Measurements from ENCODE around the gene NCMAP. TPM values are rescaled to one million over a fixed set of nuclear protein-coding genes. Genes with fewer than 3 reads are reported as not detected.

The NCMAP gene
- total and polyA plus RNA-seq, 2 experiments from 2014 or later, result 0.17 to 0.23 TPM

DNA sequence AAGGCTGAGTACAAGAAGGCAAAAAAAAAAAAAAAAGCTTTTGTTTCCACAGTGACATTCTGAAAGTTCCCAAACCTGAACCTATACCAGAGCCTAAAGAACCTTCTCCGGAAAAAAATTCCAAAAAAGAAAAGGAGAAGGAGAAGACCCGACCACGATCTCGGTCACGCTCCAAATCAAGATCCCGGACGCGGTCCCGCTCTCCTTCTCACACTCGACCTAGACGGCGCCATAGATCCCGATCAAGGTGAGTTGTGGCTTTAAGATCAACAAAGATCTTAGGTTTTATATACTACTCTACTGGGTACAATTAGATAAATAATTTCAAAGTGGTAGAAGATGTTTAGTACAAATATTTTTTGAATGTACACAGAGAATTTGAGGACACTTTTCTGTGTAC, 96.5 kb downstream of the NCMAP start (continued):
- TF ChIP-seq, protein P1, sequence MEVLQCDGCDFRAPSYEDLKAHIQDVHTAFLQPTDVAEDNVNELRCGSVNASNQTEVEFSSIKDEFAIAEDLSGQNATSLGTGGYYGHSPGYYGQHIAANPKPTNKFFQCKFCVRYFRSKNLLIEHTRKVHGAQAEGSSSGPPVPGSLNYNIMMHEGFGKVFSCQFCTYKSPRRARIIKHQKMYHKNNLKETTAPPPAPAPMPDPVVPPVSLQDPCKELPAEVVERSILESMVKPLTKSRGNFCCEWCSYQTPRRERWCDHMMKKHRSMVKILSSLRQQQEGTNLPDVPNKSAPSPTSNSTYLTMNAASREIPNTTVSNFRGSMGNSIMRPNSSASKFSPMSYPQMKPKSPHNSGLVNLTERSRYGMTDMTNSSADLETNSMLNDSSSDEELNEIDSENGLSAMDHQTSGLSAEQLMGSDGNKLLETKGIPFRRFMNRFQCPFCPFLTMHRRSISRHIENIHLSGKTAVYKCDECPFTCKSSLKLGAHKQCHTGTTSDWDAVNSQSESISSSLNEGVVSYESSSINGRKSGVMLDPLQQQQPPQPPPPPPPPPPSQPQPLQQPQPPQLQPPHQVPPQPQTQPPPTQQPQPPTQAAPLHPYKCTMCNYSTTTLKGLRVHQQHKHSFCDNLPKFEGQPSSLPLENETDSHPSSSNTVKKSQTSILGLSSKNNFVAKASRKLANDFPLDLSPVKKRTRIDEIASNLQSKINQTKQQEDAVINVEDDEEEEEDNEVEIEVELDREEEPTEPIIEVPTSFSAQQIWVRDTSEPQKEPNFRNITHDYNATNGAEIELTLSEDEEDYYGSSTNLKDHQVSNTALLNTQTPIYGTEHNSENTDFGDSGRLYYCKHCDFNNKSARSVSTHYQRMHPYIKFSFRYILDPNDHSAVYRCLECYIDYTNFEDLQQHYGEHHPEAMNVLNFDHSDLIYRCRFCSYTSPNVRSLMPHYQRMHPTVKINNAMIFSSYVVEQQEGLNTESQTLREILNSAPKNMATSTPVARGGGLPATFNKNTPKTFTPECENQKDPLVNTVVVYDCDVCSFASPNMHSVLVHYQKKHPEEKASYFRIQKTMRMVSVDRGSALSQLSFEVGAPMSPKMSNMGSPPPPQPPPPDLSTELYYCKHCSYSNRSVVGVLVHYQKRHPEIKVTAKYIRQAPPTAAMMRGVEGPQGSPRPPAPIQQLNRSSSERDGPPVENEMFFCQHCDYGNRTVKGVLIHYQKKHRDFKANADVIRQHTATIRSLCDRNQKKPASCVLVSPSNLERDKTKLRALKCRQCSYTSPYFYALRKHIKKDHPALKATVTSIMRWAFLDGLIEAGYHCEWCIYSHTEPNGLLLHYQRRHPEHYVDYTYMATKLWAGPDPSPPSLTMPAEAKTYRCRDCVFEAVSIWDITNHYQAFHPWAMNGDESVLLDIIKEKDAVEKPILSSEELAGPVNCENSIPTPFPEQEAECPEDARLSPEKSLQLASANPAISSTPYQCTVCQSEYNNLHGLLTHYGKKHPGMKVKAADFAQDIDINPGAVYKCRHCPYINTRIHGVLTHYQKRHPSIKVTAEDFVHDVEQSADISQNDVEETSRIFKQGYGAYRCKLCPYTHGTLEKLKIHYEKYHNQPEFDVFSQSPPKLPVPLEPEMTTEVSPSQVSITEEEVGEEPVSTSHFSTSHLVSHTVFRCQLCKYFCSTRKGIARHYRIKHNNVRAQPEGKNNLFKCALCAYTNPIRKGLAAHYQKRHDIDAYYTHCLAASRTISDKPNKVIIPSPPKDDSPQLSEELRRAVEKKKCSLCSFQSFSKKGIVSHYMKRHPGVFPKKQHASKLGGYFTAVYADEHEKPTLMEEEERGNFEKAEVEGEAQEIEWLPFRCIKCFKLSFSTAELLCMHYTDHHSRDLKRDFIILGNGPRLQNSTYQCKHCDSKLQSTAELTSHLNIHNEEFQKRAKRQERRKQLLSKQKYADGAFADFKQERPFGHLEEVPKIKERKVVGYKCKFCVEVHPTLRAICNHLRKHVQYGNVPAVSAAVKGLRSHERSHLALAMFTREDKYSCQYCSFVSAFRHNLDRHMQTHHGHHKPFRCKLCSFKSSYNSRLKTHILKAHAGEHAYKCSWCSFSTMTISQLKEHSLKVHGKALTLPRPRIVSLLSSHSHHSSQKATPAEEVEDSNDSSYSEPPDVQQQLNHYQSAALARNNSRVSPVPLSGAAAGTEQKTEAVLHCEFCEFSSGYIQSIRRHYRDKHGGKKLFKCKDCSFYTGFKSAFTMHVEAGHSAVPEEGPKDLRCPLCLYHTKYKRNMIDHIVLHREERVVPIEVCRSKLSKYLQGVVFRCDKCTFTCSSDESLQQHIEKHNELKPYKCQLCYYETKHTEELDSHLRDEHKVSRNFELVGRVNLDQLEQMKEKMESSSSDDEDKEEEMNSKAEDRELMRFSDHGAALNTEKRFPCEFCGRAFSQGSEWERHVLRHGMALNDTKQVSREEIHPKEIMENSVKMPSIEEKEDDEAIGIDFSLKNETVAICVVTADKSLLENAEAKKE (CRISPR knock-in tag; IDR thresholded peaks at IDR 0.05), result no peak
- TF ChIP-seq ZNF331 (CRISPR knock-in tag; IDR thresholded peaks at IDR 0.05; ENCODE audit: low read depth), result no peak
- TF ChIP-seq STAT1 (IDR thresholded peaks at IDR 0.05; ENCODE audit: unreplicated experiment), result no peak
- no peak for TF ChIP-seq JUNB (IDR thresholded peaks at IDR 0.05; ENCODE audit: unreplicated experiment)

DNA sequence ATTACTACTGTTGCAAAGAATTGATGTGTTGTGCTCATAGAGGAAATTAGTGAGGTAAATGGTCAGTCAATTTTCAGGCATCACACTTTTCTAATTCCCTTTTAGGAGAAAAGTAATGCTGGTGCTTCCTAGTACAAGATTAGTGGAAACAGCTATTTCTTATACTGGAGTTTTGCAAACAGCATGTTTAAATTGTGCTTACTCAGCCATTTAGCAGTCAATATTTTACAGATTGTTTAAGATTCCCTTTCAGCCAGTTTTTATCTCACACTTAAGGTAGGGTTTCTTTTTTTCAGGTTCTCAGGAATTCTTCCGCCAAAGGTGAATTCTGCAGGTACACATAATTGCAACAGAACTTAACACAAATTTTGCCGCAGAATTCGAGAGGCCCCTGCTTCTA, 98.1 kb downstream of the NCMAP start:
- Histone ChIP-seq H3K4me1 (ENCODE audit: insufficient read depth) (no peaks in the 10 kb centered on the region), H3K27ac (ENCODE audit: low read depth) (no peak overlapping the region), H3K4me2 (no peak overlapping the region), H3K4me3 (no peak overlapping the region), H3K27me3 (ENCODE audit: insufficient read depth) (no peaks in the 10 kb centered on the region), H3K36me3 (ENCODE audit: insufficient read depth) (peaks cover 96% of the 10 kb centered on the region), H3K9me2 (ENCODE audit: insufficient read depth) (no peaks in the 10 kb centered on the region), H4K20me1 (replicated peaks; ENCODE audit: insufficient read depth) (peaks cover 26% of the 10 kb centered on the region), H2AFZ (no peak overlapping the region), H3F3A (replicated peaks; ENCODE audit: low read depth) (peaks cover 25% of the 10 kb centered on the region; the same call in 1 of the 2 replicates), H3K79me2 (replicated peaks; ENCODE audit: insufficient read depth) (peaks cover 86% of the 10 kb centered on the region)
- Mint-ChIP-seq H3K9me3 (no peaks in the 10 kb centered on the region), H3K27ac (no peak overlapping the region), H3K27me3 (ENCODE audit: insufficient read depth, low read depth, poor library complexity) (no peaks in the 10 kb centered on the region), H3K36me3 (ENCODE audit: low read depth) (peaks cover 94% of the 10 kb centered on the region), H3K4me3 (no peak overlapping the region), H3K4me1 (no peaks in the 10 kb centered on the region)
- DNase-seq (ENCODE audit: low spot score) (no peak), ATAC-seq (no peak)
- no peak for TF ChIP-seq CTCF (conservative IDR thresholded peaks at IDR 0.05; ENCODE audit: low read depth in 2 of 2)
- TF ChIP-seq, protein P2, sequence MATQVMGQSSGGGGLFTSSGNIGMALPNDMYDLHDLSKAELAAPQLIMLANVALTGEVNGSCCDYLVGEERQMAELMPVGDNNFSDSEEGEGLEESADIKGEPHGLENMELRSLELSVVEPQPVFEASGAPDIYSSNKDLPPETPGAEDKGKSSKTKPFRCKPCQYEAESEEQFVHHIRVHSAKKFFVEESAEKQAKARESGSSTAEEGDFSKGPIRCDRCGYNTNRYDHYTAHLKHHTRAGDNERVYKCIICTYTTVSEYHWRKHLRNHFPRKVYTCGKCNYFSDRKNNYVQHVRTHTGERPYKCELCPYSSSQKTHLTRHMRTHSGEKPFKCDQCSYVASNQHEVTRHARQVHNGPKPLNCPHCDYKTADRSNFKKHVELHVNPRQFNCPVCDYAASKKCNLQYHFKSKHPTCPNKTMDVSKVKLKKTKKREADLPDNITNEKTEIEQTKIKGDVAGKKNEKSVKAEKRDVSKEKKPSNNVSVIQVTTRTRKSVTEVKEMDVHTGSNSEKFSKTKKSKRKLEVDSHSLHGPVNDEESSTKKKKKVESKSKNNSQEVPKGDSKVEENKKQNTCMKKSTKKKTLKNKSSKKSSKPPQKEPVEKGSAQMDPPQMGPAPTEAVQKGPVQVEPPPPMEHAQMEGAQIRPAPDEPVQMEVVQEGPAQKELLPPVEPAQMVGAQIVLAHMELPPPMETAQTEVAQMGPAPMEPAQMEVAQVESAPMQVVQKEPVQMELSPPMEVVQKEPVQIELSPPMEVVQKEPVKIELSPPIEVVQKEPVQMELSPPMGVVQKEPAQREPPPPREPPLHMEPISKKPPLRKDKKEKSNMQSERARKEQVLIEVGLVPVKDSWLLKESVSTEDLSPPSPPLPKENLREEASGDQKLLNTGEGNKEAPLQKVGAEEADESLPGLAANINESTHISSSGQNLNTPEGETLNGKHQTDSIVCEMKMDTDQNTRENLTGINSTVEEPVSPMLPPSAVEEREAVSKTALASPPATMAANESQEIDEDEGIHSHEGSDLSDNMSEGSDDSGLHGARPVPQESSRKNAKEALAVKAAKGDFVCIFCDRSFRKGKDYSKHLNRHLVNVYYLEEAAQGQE (IDR thresholded peaks at IDR 0.05; ENCODE audit: unreplicated experiment), result no peak
- no peak for TF ChIP-seq EZH2 (IDR thresholded peaks at IDR 0.05; ENCODE audit: low read depth, unreplicated experiment)
- no peak for TF ChIP-seq NANOG (IDR thresholded peaks at IDR 0.05; ENCODE audit: borderline replicate concordance)
- TF ChIP-seq ZNF114 (CRISPR knock-in tag; IDR thresholded peaks at IDR 0.05), result no peak
- TF ChIP-seq STAT1 (IDR thresholded peaks at IDR 0.05; ENCODE audit: unreplicated experiment), result no peak
- TF ChIP-seq, protein P3, sequence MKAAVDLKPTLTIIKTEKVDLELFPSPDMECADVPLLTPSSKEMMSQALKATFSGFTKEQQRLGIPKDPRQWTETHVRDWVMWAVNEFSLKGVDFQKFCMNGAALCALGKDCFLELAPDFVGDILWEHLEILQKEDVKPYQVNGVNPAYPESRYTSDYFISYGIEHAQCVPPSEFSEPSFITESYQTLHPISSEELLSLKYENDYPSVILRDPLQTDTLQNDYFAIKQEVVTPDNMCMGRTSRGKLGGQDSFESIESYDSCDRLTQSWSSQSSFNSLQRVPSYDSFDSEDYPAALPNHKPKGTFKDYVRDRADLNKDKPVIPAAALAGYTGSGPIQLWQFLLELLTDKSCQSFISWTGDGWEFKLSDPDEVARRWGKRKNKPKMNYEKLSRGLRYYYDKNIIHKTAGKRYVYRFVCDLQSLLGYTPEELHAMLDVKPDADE (IDR thresholded peaks at IDR 0.05), result no peak
- TF ChIP-seq ZNF331 (CRISPR knock-in tag; IDR thresholded peaks at IDR 0.05; ENCODE audit: low read depth), result no peak

All from GM23338 (cell line).